ENCODE results near the gene SPINT2. TPM values are rescaled to one million over a fixed set of nuclear protein-coding genes. Genes with fewer than 3 reads are reported as not detected.

SPINT2 gene
- total RNA-seq, 1 donor from 2014 or later: 286 TPM

DNA sequence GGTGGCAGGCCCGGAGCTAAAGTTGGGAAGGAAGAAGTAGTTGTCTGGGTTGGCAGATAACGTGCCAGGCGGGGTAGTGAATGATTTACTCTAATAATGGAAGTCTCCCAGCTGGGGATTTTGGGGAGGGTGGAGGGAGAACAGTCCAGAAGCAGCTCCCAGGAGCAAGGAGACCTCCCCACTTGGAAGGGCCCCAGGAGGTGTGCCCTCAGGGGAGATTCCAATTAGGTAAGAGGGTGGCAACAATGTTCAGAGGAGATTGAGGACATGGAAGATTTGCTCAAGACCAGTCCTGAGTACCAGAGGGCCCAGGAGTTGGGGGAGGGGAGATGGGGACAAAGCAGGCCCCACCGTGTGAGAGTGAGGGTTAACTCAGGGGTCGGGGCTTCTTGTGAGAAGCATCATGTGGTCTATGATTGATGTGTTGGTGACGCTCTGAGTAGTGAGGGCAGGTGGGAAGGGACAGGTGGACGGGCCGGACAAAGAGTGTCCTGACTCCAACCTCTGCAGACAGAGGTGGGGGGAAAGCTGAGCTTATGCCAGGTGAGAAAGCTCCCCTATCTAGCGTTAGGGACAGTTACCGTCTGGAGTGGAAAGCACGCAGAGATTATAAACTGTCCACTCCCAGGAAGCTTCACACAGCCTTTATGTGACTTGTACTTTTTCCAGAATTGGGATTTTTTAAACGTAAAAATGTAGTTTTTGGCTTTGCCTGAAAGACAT is 3.5 kb downstream of the SPINT2 start:
- DNase-seq (ENCODE audit: low spot score): no peak

DNA sequence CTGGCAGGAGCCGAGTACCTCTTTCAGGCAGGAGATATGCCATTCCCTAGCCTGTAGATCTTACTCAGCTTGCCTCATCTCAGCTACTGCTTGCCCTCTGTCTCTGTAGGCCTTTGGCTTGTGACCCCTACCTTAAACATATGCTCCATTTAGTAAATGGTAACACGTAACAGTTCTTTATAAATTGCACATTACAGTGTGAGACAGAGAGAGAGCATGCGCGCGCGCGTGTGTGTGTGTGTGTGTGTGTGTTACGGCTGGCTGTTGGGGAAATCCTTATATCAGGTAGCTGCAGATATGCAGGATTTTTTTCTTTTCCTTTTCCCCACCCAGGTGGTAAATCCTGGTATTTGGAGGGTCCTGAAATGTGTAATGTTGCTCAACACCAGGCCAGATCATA is 4.2 kb downstream of the SPINT2 start:
- DNase-seq (ENCODE audit: low spot score): no peak

DNA sequence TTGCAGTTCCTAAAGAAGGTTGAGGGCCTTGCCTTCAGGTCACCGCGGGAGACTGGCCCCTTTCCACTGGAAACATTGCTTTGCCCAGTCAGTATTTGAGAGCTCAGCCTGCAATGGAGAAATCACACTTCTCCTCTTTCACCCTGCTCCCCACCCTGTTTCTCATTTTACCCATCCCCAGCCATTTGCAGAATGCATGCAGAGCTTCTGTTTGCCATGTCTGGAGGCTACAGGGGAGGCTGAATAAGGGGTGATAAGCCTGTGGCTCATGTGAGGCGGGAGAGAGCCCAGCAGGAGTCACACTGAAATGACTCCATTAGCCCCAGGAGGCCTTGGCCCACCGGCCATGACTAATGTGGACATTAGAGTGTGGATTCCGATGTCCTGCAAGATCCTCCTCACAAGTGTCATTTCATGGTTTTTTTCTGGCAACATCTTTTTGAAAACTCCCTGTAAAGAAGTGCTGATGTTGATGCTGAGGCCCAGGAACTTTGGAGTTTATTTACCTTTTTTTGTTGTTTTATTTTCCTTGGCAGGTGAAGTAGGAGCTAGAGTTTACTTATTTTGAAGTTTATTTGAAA is 6.3 kb downstream of the SPINT2 start:
- DNase-seq (ENCODE audit: low spot score): no peak

DNA sequence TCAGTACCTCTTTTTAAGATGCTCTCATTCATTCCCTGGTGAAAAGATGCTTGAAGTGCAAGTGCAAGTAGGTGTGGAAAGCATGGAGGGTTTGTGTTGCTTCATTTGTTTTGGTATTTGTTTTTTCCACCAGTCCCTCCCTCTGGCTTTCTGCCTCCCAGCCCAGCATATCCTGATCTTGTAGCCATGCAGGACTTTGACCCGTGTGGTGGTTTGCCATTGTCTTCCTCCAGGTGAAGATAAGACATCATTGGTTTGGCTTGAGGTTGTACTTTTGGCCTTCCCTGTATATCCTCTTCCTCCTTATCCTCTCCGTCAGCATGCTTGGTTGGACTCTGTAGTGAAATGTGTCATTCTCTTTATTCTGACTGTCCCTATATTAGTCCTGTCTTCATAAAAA is 9.1 kb downstream of the SPINT2 start:
- DNase-seq (ENCODE audit: low spot score): no peak

DNA sequence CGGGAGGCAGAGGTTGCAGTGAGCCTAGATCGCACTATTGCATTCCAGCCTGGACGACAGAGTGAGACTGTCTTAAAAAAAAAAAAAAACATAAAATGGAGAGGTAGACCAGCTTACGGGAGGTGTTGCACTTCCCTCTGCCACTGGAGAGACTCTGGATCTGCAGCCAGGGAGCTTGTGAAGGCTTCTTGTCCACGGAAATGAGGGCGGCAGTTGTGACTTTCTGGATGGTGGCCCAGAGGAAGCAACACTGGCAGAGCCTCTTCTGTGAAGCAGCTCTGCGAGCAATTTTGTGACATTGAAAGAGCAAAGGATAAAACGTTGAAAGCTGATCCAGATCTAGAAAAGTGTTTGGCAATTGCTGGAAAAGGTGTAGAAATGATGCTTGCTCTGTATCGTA is 10.4 kb downstream of the SPINT2 start:
- DNase-seq (ENCODE audit: low spot score): no peak

DNA sequence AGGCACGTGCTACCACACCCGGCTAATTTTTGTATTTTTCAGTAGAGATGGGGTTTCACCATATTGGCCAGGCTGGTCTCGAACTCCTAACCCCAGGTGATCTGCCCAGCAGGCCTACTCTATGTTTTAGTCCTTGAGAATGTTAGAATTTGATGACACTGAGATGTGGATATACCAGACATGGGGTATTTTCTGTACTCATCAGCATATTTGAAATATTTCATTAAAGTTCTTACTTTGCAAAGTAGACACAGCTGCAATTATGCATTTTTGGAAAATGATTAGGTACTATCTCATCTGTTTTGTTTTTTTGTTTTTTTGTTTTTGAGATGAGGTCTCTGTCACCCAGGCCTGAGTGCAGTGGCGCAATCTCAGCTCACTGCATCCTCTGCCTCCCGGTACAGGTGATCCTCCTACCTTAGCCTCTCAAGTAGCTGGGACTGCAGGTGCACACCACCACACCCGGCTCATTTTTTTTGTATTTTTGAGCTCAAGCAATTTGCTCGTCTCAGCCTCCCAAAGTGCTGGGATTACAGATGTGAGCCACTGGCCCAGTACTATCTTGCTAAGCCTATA is 12.7 kb downstream of the SPINT2 start:
- no peak for DNase-seq (ENCODE audit: low spot score)

DNA sequence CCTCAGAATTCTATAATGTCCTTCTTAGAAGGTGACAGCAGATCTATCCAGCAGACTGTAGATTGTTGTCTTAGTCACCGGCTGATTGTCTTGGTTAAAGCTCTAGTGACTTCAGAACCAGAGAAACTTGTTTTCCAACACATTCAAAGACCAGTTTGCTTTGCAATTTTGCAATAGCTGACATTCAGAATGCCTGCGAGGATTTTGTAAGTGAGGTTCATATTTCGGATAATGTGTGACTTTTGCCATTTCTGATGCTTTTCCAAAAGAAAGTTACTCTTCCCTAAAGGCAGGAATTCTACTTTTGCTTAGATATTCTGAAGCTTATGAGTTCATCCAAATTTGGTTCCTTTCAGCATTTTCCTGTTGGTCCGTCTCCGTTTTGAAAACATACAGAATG is 13.2 kb downstream of the SPINT2 start:
- DNase-seq (ENCODE audit: low spot score): no peak

DNA sequence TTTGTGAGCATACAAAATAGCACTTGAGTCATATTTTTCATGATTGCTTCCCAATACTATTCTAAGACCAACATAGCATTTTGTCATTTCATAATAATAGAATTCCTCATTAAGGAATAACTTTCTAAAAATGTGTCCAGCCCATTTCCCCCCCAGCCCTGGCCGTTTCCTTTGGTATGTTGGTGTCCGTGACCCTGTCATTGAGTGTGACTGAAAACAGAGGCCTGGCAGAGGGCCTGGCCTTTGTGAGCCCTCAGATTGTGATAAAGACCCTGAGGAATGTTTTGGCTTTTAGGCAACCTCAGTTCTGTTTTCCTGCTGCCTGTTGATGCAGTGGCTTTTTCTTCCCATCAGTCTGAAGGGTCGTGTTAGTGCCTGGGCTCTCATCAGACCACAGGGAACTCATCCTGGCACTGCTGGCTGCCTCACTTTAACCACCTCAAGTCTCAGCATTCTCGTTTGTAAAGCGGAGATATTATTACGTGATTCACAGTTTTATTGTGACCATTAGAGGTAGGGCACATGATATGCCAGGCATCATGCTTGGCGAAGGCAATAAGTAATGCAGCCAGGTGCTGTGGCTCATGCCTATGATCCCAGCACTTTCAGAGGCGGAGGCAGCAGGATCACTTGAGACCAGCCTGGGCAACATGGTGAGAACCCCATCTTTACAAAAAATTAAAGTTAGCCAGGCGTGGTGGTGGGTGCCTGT is 13.8 kb downstream of the SPINT2 start:
- no peak for DNase-seq (ENCODE audit: low spot score)

DNA sequence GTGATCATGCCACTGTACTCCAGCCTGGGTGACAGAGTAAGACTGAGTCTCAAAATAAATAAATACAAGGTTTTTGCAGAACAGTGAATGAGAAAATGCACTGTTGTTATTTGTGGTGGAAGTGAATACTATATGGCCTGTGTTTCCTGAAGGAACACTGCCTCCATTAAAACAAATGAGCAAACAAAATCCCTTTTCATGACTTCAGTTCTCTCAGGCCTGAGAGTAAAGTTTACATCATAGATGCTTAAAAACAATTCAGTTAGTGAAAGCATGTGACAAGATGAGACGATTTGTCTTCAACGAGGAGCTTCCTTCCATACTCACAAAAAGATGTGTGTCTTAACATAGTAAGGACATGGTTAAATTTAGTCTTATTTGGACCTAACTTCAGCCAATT is 14.4 kb downstream of the SPINT2 start:
- no peak for DNase-seq (ENCODE audit: low spot score)

DNA sequence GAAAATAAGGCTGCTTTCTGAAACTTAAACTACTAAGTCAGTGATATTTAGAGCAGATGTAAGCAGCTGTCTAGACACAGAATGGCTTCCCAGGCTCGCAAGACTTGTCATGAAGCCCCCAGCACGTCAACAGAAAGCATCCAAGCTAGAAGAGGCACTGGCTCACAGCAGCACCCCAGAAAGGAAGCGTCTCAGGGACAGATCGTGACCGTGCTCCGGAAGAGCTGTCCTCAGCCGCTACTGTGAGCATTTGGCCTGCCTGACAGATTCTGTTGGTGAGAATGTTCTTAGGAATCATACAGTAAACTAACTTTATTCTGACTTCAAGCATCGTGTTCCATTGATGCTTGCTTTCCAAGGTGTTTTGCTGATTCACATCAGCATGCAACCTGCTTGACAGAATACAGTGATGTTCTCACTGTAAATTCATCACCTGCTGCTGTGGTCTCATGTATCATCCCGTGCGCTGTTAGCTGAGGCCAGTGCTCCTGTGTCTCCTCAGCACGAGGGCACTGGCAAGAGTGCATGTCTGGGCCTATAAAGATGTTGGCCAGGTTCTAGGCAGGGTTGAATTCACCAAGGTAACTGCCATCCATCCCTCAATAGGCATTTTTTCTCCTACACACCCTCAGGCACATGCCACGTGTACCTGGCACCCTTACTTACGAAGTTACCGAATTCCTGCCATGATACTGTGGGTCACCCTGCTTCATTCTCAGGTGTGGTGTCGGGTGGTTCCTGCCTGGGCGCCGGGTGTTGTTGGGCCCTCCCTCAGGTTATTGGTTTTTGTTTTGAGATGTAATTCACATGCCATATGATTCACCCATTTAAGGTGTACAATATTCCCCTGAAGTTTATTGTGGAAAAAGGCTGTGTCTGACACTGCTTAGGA is 15.9 kb downstream of the SPINT2 start:
- no peak for DNase-seq (ENCODE audit: low spot score)

DNA sequence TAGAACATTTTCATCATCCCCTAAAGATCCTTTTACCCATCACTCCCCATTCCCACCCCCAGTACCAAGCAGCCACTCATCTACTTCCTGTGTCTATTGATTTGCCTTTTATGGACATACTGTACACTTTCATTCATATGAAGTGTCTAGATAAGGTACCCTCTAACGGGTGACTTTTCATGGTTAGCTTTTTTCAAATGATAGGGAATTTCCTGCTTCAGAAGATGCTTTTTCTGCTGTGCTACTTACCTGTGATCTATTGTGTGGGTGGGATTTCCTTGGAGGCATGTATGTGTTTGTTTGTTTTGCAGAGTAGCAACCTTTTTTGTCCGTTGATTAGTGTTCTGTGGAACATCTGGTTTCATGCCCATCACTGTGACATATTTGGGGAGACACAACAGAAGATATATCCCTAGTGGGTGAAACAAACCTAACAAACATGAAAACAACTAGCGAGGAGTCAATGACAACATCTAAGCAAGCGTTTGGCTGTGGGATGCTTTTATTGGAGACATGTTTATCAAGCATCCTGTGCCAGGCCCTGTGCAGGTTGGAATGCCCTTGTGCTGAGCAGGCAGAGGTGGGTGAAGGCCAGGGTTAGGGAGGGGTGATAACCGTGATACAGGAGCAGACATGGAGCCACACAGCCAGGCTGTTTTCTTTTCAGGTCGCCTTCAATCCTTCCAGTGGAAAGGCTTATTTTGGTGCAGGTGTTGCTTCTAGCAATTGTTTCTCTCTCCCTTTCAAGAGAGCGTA is 17.6 kb downstream of the SPINT2 start:
- no peak for DNase-seq (ENCODE audit: low spot score)

DNA sequence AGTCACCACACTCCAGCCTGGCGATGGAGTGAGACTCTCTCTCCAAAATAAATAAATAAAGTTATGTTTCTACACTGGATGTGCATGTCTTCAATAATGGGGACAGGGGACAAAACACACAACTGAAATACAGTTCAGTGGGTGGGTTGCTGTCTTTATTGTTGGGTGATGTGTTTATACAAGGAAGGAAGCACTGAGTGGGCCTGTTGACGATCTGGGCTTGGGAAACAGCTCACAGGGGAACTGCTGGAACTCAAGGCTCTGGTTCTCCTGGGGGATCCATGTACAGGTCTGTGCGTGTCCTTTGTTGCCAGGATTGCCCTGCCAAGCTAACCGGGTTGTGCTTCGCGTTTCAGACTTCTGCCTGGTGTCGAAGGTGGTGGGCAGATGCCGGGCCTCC is 18.9 kb downstream of the SPINT2 start:
- DNase-seq (ENCODE audit: low spot score): no peak

DNA sequence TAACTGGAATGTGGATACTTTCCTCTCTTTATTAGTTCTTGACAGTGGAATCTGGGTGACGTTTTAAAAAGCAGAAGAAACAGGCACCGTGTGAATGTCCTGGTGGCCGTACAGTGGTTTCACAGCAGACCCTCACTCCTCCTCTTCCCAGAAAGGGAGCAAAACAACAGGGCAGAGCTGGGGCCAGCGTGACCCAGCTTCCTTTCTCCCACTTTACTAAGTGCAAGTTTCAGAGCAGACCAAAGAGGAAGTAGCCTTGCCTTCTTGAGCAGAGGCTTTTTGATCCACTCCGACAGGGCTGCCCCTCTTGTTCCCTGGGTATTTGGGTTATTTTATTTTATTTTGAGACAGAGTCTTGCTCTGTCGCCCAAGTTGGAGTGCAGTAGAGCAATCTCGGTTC is 20.0 kb downstream of the SPINT2 start:
- no peak for DNase-seq (ENCODE audit: low spot score)

DNA sequence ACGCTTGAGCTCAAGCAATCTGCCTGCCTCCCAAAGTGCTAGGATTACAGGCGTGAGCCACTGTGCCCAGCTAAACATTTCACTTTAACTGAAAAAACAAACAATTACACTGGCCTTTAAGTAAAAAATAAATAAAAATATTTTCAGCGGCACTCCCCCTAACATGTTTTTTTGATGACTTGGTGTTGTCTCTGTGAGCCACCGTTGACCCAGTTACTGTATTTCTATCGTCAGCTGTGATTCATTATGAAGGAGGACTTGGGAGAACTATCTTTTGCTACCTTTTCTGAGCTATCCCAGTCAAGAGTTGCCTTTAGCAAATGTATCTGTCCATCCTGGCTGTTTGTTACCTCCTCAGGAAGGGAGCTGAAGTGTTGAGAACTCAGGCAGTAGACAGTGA is 21.2 kb downstream of the SPINT2 start:
- no peak for DNase-seq (ENCODE audit: low spot score)

DNA sequence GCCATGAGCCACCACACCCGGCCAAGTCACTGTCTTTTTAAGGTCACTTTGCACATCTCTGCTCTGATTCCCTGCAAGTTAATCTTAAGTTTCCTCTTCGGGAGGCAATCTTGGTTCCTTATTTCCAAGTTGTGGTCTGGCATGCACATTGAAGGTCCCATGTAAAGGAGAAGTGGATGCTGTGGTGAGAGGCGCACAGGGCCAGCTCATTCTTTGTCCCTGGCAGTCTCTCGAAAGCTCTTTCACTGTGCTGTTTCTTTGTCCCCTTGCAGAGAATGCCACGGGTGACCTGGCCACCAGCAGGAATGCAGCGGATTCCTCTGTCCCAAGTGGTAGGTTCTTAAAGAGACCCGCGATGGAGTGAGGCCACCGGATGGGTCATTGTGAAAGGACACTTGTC is 23.2 kb downstream of the SPINT2 start:
- no peak for DNase-seq (ENCODE audit: low spot score)

DNA sequence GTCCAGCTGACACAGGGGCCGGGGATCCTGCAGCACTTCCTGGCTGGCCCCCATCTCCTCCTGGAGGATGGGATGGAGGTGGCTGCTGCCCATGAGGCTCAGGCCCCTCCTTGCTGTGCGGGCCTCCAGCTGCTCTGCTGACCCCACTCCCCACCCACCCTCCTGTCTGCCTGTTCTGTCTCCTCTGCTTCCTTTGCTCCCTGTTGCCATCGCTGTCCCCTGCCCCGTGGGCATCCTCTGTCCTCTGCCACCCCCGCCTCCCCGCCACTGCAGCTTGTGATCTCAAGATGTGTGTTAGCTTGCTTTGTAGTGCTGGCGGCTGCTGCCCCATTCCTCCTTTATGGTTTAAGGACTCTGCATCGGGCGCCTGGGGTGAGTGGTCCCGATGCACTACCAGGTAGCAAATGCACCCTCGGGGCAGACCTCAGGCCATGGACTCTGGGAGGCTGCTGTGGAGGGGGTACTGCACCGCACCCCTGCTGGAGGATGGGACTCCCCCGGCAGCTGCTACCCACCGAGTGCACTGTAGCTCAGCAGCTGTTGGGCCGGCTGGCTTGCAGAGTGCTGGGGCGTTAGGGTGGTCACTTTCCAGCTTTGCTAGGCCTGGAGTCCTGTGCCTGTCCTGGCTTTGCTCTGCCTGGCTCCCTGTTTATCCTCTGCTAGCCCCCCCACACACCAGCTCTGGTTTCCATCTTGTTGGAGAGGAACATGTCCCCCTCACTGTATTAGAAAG is 23.9 kb downstream of the SPINT2 start:
- no peak for DNase-seq (ENCODE audit: low spot score)

DNA sequence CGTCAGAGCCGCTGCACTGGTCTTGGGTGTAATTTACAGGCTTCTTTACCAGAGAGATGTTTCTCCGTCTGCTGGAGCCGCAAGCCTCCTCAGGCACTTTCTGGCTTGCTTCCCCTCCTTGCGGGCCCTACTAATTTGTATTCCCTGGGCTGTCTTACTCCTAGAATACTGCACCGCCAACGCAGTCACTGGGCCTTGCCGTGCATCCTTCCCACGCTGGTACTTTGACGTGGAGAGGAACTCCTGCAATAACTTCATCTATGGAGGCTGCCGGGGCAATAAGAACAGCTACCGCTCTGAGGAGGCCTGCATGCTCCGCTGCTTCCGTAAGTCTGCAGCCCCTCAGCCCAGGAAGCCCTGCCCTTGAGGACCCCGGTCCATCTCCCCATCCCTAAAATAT is 25.6 kb downstream of the SPINT2 start:
- no peak for DNase-seq (ENCODE audit: low spot score)

DNA sequence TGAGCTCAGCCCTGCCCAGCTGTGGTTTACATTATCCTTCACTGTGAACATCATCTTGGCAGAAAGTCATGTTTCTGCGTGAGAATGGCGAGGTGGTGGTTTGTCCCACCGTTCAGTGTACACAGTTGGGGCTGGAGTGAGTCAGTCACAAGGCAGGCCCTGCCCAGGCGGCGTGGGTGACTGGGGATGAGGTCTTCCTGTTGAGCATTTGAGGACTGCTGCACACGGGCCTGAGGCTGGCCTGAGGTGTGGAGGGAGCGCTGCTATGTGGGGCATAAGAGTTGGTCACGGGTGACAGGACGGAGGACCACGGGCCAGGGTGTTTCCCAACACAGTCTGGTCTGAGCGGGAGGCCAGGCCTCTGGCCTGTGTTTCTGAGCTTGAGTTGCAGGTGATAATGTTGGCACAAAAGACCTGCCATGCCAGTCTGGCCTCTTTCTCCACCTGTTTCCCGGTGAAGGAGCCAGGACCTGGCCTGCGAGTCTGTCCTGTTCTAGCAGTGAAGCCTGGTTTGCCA is 26.3 kb downstream of the SPINT2 start:
- DNase-seq (ENCODE audit: low spot score): peak; percentile 84

DNA sequence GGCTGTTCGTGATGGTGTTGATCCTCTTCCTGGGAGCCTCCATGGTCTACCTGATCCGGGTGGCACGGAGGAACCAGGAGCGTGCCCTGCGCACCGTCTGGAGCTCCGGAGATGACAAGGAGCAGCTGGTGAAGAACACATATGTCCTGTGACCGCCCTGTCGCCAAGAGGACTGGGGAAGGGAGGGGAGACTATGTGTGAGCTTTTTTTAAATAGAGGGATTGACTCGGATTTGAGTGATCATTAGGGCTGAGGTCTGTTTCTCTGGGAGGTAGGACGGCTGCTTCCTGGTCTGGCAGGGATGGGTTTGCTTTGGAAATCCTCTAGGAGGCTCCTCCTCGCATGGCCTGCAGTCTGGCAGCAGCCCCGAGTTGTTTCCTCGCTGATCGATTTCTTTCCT is 27.5 kb downstream of the SPINT2 start:
- DNase-seq (ENCODE audit: low spot score): no peak

DNA sequence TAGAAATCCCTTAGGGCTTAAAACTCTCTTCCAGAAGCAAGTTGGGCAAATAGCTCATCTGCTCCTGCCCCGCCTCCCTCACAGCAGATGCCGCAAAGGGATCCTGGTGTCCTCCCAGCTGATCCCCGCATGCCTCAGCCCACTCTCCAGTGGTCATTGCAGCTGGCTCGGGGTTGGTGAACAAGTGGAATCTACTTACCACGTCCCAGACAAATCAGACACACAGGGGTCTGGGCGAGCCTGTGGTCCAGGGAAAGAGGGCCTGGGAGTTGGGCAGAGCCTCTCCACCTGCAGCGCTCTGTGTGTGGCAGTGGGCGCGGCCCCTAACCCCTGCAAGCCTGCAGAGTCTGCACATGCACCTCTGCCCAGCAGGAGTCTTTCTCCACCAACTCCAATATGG is 28.9 kb downstream of the SPINT2 start:
- no peak for DNase-seq (ENCODE audit: low spot score)

Data from ureter (tissue), 1 donor.